Loucy (cell line): Measurements from ENCODE around the gene GDF2.

ENCODE experiments used
- CTCF ChIP-seq: fragments of 200-600 bp; sonication (generic); conservative IDR thresholded peaks from 2 replicates; pipeline ENCODE4 v1.5.1; 2014; ENCODE audit warnings: mild to moderate bottlenecking, antibody characterized with exemption, low read length
- EZH2phosphoT487 ChIP-seq: fragments of 200-600 bp; IDR thresholded peaks from 2 replicates; pipeline ENCODE4 v1.6.1; 2018; ENCODE audit warnings: antibody characterized with exemption, mild to moderate bottlenecking, moderate library complexity, borderline replicate concordance

DNA sequence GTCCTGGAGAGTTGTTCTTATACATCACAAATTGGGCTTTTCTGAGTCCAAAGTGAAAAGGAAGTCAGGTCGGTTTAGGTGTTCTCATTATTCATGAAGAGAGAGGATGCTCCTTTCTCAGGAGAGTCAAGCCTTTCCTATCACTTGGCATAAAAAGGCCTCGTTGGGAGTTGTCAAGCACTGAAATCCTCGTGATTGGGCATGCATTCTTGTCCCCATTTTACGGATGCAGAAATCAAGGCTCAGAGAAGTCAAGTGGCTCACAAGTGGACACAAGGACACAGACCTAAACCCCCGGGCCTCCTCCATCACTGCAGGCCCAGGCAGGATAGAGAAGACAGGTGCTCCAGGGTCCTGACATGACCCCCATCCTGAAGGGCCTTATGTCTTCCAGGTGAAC is 34.5 kb downstream of the GDF2 start:
- TF ChIP-seq CTCF (no peak), EZH2phosphoT487 (no peak)
